Measurements from ENCODE around the gene DISC1.

DNA sequence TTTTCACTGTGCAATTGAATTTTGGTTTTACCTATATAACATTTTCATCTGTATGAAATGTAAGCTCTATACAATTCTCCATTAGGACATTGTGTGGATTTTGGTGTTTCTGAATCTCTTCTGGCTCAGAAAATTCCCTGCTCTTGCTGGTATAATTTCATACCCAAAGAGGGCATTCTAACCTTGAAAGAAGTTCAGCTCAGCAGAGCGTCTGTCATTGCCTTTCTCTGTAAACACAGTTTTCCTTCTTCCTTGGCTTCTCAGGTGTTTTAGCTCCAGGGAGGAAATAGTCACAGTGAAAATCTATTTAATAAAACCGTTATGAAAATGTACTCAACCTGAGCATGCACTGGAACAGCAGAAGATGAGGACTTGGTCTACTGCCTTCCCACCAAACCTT, 16.0 kb downstream of the DISC1 start:
- TF ChIP-seq, protein P1, sequence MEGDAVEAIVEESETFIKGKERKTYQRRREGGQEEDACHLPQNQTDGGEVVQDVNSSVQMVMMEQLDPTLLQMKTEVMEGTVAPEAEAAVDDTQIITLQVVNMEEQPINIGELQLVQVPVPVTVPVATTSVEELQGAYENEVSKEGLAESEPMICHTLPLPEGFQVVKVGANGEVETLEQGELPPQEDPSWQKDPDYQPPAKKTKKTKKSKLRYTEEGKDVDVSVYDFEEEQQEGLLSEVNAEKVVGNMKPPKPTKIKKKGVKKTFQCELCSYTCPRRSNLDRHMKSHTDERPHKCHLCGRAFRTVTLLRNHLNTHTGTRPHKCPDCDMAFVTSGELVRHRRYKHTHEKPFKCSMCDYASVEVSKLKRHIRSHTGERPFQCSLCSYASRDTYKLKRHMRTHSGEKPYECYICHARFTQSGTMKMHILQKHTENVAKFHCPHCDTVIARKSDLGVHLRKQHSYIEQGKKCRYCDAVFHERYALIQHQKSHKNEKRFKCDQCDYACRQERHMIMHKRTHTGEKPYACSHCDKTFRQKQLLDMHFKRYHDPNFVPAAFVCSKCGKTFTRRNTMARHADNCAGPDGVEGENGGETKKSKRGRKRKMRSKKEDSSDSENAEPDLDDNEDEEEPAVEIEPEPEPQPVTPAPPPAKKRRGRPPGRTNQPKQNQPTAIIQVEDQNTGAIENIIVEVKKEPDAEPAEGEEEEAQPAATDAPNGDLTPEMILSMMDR (IDR thresholded peaks at IDR 0.05) = no peak
- TF ChIP-seq POLR2A (IDR thresholded peaks at IDR 0.05) = no peak

All from uterus (tissue), 2 donors.